ENCODE results near the gene CAMK2G.

Gene CAMK2G

DNA sequence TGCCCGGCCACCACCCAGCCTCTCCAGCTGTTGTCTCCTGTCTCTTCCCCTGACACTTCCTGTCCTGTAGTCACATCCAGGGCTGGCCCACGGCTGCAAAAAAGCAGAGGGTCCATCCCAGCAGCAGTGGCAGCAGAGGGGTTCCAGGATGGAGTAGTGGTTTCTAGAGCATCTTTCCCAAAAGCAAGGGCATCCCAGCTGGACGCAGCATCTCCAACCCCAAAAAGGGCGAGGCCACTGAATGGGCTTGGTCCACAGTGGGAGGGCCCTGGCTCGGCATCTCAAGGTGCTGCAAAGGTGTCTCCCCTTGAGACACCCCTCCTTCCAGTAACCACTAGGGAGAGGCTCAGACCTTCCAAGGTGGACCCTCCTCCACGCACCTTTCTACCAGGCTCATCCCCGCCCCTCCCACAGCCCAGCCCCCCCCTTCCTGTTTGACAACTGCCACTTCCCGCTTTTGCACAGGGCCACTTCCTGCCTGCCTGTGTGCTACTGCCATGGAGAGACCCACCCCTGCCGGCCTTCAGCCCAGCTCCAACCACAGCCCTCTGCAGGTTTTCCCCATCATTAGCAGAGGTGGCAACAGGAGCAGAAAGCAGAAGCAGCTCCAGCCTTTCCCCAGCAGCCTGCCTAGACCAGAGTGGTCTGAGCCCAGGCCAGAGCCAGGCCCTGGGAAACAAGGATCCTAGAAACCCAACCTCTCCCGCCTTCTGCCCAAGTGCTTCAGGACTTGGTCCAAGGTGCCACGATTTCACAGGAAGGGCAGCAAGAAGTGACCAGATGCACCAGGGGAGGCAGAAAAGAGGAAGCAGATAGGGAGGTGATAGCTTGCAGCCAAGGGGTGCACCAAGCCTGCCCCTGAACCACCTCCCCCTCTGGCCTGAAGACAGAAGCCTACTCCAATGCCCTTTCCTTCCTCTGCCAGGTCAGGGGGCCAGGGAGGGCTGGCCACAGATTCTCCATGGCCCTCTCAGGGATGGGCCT, 8.6 kb downstream of the CAMK2G start:
- DNase-seq, result peak in 3 of 56 donors; percentile 9 to 24 (median 12)

DNA sequence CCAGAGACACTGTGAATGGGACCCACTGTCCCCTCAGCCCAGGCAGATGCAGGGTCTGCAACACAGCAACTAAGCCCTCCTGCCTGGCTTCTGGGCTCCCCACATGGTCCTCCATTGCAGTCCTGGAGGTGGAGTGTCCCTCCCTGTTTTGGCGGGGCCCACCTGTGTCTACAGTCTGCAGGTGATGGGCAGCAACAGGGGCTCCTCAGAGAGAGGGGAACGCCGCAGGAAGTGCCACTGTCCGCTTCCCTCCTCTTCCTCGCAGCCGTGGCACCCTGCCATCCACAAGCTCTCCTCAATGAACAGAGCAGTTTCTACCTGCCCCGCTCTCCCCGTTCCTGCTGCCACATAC, 9.3 kb downstream of the CAMK2G start:
- no peak for DNase-seq

DNA sequence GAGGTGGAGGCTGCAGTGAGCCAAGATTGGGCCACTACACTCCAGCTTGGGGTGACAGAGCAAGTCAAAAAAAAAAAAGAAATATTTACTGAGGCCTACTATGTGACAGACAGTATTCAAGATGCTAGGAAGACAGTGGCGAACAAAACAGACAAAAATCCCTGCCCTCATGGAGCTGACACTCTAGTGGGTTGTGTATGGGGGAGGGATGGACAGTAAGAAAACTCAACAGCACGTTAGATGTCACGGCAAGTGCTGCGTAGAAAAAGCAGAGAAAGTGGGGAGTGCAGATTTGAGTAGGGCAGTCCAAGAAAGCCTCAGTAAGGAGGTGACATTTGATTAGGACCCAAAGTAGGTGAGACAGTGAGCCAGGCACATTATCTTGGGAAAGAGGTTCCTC, 10.1 kb downstream of the CAMK2G start:
- DNase-seq, result no peak

DNA sequence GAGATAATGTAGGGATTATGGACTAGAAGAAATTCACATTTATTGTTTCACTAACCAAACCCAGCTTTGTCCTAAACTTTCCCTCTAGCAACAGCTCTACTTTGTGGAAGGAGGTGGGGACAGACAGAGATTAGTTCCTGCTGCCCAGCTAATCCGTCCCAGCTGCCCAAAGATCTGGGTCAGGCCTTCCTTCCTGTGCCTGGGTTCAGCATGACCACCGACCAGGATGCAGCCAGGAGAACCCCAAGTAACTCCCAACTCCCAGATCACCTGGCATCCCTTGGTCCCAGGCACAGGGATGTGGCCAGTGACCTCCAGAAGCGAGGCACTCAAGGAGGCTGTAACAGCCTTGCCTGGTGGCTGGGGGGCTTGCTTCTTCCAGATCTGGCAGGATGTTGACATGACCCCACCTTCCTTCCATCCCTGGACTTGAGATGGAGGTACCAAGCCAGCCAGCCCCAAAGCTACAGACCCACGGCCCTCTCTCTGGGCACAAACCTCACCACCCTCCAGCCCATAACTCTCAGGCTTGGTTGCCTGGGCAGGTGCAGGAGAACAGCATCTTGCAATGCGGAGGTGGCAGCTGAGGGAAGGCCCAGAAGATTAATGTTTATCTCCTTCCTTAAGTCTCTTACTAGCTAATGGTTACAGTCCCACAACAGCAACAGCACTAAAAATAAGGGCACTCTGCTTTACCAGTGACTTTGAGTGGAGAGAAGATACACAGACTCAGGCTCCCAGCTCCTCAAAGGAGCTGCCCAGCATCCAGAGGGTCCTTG, 11.1 kb downstream of the CAMK2G start:
- no peak for DNase-seq

DNA sequence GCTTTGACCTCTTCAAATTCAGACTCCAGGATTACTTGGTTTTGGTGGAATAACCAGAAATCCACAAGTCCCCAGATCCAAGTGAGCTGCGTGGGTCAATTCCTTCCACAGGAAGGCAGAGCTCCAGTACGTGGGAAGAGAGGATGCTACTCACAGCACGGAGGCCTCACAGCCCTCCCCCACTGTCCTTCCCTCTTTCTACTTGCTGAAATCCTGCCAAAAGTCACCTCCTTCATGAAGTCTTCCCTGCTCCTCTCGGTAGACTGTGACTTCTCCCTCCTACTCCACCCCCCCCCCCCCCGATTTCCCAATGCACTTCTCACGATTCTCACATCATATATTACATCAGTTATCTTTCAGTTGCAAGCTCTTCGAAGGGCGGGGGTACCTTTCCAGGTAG, 12.3 kb downstream of the CAMK2G start:
- no peak for DNase-seq

DNA sequence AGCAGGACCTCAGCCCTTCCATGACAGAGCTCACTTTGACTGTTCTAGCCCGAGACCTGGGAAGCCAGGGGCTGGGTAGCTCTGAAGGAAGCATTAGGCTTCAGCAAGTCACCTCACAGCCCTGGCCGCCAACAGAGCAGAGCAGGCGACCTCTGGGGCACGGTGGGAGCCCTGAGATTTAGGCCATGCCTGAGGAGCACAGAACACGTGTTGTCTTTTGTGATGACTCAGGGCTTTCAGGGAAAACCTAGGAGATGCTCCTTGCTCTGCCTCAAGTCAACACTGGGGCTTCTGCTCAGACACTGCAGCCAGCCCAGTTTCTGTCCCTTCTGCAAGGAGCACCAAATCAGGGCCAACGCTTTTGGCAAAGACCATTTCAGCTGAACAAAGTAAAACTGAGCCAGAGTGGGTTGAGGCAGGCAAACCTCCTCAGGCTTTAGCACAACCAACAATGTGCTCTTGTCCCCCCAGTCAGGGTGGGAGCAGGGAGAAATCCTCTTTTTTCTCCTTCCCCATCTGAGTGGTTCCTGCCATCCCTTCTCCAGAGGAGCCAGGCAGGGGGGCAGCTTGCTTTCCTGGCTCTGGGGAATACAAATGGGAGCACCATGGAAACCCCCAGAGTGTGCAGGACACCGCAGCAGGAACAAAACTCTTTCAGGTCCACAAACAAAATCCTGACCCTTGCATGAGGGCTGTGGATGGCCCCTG, 14.4 kb downstream of the CAMK2G start:
- peak in 39 of 56 donors; percentile 24 to 84 (median 54) for DNase-seq

DNA sequence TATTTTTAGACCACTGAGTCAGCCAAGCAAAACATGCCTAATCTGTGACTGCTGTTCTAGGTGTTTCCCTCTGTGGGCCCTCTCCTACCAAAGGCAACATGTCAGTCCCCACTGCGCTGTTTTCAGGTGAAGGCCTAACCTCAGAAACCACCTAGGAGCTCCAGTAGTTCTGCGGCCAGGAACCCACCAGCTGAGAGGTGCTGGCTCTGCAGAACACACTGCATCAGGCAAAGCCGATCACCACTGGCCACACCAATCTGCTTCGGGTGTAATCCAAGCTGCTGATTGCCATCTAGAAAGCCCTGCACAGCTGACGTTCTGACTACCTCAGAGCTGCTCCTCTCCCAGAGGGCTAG, 14.9 kb downstream of the CAMK2G start:
- no peak for DNase-seq

DNA sequence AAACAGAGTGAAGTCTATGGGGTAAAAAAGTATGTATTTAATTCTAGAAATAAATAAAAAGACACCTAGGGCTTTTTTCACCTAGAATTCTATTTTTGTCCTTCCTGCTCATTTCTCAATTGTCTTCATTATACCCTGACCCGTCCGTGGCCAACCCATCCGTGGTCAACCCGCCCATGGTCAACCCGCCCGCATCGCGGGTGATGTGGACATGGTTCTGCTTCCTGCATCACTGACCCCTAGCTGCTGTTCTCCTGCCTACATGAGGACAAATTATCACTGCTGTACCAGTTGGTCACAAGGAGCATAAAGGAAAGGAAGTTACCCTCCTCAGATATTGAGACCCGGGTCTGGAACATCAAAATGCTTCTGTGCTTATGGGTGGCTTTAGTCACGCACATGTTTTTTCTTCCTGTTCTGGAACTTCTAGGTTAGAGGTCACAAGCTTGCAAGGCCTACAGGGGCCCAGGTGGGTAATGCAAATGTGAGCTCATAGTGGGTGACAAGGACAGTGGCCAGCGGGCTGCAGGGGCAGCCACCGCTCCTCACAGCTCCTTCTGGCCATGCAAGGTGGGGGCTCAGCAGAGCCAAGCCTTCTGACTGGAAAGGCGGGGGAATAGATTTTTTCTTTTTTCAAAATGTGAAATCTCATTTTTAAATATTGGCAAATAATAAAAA, 15.5 kb downstream of the CAMK2G start:
- DNase-seq, result no peak

DNA sequence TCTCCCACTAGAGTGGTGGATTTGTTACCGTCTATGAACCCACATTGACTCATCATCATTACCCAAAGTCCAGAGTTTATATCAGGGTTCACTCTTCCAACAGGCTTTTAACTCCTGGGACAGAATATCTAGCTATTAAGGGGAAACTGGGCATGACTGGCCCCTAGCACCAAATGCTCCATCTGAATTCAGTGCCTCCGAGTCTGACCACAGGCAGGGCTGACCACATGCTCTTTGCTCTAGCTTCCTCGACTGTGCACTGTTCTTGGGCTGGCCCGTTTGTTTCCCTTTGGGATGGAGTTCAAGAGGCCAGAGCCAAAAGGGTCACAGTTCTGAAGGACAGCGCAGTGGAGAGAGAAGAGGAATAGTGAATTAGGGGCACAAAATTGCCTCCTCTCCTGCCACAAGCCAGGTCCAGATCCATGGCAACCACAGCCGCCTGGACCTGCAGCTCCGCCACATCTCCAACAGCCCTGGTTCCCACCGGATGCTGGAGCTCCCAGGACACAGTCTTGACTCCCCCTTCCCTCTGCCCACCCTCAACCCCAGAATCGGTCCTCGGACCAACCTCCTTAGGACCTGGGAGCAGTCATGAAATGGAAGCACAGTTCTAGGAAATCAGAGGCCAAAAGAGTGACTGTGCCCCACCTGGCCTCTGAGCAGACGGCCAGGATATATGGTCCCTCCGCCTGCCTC, 16.2 kb downstream of the CAMK2G start:
- peak in 13 of 56 donors; percentile 13 to 57 (median 27) for DNase-seq

DNA sequence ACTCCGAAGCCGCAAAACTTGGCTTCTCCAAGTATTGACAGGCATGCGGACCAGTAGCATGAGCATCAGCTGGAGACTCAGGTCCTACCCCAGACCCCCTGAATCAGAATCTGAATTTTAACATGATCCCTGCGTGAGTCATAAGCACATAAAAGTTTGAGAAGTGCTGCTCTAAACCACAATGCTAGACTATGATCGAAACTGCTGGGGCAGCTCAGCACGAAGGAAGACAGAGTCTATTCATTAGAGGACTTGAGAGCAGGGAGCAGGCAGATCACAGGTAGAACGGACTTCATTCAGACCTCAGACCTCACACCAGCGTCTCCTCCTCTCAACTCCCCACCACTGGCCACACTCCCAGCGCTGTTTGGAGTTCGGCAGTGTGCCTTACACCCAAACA, 16.9 kb downstream of the CAMK2G start:
- DNase-seq, result no peak

DNA sequence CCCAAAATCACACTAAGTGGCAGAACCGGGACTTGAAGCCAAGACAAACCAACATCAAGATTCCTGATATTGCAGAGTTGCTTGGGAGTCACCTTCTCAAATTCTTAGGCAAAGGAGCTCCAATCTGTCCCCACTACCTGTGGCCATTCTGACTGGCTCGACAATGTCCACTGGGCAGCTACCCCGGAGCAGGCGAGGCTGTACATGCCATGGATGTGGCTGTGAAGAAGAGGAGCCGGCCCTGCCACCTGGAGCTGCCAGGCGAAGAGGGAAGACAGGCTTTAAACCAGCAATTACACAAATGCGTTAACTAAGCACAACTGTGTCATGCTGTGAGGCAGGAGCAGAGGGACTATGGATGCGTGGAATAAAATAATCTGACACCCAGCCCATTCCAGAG, 18.1 kb downstream of the CAMK2G start:
- DNase-seq, result no peak

DNA sequence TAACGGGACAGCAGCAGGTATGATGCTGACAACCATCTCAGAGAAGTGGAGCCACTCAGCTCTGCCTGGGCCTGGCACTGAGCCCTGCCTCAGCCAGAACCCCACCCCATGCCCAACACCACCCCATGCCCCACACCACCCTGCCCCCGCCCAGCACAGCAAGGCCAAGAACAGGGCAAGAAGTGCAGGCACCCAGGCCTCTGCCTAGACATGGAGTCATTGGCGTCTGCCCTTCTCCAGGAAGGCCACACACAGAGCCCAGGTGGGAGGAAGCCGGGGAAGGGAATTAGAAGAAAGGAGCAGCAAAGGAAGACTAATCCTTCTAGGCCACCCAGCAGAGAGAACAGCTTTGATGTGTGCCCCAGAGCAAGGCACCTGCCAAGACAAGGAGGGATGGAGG, 18.9 kb downstream of the CAMK2G start:
- no peak for DNase-seq

DNA sequence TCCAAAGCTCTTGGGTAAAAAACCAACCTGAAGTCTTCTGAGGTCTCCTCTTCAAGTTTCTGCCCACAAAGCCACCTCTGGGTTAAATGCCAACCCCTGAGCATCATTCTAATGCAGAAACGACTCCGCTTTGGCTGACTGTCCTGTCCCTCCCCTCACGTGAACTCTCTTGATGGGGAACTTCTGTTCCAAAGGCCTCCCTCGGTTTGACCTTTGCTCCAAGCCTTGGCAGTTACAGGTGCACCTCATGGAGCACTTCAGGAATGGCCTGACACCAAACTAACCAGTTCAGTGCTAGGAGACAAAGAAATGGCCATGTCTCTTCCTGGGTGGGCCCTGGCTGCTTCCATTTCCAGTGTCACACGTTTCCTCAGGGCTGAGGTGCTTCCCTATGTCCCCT, 20.0 kb downstream of the CAMK2G start:
- DNase-seq, result no peak

DNA sequence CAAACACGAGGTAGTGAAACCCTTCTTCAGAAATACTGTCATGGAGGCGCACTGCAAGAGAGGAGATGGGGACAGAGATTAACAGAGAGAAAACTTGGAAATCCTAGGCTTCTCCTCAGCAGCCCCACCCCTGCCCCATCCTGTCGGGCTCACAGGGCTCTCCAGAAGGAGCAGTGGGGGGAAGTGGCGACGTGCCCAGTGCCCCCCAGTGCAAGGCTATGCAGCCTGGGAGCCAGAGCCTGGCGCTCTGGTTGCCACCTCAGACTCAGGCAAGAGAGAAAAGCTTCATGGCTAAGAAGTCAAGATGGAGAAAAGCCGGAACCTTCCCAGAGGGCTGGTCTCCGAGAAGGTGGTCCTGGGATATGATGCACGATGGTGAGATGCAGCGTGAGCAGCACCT, 21.2 kb downstream of the CAMK2G start:
- DNase-seq, result no peak

DNA sequence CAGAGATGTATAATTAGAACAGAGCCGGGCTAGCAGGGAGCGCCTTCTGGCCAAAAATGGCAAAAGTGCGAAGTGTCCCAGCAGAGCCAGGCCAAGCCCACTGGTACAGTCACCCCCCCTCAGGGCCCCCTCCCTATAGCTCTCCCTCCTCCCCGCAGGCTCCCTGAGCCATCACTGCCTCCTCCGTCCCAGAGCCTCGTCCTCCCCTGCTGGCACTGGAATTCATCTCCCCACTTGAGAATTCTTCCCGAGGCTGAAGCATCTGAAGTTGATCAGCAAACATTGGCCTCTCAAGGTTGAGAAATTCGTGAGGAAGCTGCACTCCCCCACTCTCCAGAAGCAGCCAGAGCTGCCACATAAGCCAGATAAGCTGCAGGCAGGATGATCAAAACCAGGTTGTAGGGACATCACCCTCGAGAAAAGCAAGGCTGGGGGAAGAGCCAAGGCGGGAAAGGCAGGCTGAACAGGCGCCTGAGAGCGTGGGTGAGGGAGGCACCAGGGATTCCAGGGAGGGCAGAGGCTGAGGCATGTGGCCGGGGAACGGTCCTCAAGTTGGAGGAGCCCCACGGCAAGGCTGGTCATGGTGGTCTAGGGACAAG, 23.4 kb downstream of the CAMK2G start:
- no peak for DNase-seq

DNA sequence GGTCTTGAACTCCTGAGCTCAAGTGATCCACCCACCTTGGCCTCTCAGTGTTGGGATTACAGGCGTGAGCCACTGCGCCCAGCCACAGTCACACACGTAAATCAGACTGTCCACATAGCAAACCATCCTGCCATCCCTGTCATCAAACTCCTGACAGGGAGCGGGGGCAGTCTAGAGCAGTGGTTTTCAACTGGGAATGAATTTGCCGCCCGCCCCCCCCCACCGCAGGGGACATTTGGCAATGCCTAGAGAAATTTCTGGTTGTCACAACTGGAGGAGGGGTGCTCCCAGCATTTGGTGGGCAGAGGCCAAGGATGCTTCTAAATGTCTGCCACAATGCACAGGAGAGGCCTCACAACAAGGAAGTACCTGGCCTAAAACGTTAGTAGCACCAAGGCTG, 24.1 kb downstream of the CAMK2G start:
- DNase-seq, result no peak

DNA sequence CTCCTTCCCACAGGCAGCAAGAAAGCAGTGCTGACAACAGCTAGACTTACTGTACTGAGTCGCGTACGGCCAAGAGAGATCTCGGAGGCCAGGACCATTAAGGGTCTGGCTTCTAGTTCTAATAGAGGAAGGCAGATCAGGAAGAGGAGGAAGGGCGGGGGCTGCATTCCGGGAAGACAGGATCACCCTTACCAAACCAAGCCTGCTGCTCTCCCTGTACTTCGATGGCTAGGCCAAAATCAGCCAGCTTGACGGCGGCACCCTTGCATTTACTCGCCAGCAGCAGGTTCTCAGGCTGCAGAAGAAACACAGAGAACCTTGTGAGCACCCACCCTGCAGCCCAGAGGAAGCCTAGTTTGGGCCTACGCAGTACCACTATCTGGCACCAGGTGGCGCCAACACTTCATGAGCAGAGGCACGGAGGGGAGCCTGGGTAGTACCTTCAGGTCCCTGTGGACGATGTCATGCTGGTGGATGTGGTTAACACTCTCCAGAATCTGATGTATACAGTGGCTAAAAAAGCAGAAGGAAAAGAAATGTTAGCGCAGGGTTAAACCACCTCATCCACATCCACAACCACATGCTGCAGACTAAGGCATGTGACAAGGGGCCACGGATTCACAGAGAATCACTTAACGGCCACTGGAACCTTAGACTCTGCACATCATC, 25.4 kb downstream of the CAMK2G start:
- peak in 51 of 56 donors; percentile 24 to 89 (median 61) for DNase-seq

DNA sequence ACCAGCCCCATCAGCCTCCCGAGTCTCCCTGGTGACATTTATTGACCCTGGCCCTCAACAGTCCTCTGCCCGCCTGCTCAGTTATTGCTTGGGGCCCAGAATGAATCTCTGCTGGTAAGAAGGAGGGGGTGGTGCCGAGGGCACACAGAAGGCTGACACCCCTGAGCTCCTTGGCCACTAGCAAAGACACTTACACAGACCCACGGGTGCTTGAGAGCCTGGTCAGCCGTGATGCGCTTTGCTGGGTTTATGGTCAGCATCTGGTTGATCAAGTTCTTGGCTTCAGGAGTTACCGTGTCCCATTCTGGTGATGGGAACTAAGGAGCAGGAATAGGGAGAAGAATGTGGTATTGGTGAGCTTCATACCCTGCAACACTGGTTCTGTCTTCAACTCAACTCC, 27.3 kb downstream of the CAMK2G start:
- no peak for DNase-seq

DNA sequence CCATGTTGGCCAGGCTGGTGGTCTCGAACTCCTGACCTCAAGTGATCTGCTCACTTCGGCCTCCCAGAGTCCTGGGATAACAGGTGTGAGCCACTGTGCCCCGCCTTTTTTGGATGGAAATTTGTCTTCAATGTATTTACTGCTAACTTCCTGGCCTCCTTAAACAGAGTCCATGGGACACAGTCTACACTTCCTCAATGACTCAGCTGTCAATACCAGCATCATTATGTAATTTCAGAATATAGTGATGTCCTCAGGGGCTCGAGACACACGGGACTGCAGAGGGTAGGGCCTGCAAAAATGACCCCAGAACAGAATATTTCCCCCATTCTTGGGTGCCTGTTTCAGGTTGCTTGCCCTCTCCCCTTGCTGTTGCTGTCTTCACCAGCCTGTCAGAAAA, 31.1 kb downstream of the CAMK2G start:
- DNase-seq, result no peak

DNA sequence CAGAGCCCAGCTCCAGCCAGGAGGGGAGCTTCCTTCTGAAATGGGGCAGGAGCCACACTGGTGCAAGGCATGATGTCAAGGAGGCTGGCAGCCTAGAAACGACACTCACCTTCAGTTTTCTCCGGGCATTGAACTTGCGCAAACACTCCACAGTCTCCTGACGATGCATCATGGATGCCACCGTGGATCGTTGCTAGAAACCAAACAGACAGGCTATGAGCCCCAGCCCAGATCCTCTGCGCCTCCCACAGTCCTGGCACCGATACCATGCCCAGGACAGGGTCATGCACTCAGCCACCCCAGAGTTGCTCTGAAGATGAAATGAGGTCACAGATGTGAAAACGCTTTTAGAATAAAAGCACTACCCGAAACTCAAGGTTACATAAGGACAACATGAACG, 32.0 kb downstream of the CAMK2G start:
- DNase-seq, result no peak

All from nucleus accumbens (tissue), 56 donors.